HG02623 (cell line): ENCODE results near the gene PASD1.
"Not testable (repeated sequence)": the region's sequence is repeated elsewhere in the genome, so short reads cannot be mapped to it uniquely, and the experiment has no call there.

Experiments
- ATAC-seq: cut with Tn5 transposase; IDR thresholded peaks from one replicate; pipeline ENCODE4 v1.9.1; 2021; ENCODE audit warnings: moderate library complexity; ENCODE audit not compliant: unreplicated experiment

The PASD1 gene

DNA sequence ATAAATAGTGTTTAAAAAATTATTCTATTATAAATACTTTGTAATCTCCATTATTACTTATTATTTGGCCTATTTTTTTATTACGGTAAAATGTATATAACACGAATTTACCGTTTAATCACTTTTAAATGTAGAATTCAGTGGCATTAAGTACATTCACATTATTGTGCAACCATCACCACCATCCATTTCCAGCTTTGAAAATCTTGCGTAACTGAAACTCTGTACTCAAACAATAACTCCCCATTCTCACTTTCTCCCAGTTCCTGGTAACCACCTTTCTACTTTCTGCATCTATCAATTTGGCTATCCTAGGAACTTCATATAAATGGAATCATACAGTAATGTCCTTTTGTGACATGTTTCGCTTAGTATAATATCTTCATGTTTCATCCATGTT, 45.7 kb downstream of the PASD1 start:
- no peak for ATAC-seq

DNA sequence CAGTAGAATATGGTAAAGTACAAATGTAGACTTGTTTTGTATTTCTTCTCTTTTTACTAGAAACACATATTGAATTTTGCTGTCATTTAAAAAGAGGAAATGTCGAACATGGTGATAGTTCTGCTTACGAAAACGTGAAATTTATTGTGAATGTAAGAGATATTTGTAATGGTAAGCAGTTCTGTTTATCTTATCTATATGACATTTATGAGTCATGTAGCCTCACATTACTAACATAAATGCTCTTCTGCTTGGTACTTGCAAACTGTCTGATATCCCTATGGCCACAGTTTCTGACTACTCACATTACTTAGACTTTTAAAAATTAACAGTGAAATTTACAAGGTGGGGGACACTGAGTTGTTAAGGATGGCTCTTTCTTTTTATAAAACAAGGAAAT, 57.9 kb downstream of the PASD1 start:
- no peak for ATAC-seq

- ATAC-seq: no peak
Observed at GRCh38 chrX:151624677-151625076, 61.2 kb downstream of the PASD1 start.

- ATAC-seq: no peak
Observed at GRCh38 chrX:151631822-151632221, 68.3 kb downstream of the PASD1 start.

DNA sequence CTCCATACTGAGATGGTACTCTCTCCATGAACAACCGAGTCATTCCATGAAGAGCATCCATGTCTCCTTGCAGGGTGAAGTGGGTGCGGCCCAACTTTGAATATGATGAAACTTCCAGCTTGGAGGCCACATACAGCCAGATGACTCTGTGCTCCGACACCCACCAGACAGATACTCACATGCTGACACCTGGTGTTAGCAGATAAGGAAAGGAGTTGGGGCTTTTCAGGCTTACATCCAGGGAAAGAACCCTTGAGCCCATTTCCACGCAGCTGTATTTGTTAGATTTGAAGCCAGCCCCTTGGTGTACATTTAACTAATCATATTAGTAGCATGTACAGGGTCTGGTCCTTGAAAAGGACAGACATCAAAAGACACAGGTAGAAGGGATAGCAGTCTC, 69.7 kb downstream of the PASD1 start:
- no peak for ATAC-seq

DNA sequence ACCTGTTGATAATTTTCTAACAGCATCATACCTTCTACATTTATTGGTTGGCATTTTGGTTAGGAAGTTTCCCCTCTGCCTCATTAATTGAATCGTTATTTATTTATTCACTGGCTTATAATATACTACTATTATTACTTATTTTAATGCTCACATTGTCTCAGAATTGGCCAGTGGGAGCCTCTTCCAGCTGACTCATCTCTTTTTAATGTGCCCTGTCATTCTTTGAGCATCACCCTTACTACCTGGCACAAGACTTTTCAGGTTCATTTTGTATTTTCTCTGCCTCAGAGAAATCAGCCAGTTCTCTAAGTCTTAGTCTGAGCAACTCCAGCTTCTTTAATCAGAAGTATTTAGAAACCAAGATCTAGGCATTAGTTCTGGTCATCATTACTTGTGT, 71.5 kb downstream of the PASD1 start:
- ATAC-seq: no peak

- ATAC-seq: no peak
Observed at GRCh38 chrX:151641564-151641963, 78.1 kb downstream of the PASD1 start.

GRCh38 chrX:151675121-151675746, 111.8 kb downstream of the PASD1 start:
- no peak for ATAC-seq

DNA sequence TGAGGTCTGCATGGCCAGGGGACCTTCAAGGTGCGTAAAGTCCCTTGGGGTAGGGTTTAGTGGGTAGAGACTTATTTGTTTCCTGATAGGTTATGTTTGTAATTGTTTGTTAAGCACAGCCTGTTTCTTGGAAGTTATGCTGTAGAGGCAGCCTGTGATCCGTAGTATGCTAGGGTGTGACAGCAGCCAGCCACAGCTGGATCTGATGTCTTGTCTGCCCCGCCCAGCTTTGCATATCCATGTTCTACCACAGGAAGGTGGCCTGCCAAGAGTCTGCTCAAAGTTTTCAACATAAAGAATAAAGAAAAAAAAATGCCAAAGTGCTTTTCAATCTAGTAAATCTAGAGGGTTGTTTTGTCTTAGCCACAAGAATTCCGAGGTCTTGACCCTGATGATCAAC, 112.7 kb downstream of the PASD1 start:
- no peak for ATAC-seq

DNA sequence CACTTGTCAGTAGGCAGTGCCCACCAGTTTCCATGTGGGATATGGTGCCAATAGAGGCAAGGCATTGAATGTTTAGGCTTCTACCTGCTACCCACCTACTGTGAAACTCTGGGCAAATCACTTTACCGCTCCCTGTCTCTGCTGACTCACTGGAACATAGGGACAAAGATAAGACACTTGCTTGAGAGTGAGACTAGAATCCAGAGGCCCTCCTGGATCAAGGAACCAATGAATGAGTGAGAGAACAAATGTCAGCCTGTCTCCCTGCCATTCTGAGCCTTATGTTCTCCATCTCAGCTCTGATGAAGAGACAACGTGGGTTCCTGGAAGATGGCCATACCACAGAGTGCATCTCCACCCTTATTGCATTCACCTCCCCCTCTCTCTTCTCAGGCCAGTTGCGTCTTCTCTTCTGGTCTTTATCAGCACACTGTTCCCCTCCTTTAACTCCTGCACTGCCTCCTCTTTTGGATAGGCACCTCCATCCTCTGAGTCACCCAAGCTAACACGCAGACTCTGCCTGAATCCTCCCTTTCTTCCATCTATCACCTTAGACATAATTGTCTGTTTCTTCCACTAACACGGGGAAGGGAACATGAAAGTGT, 116.4 kb downstream of the PASD1 start:
- ATAC-seq: no peak

GRCh38 chrX:151680805-151681204, 117.3 kb downstream of the PASD1 start:
- no peak for ATAC-seq

- no peak for ATAC-seq
Observed at GRCh38 chrX:151687635-151688034, 124.2 kb downstream of the PASD1 start.

DNA sequence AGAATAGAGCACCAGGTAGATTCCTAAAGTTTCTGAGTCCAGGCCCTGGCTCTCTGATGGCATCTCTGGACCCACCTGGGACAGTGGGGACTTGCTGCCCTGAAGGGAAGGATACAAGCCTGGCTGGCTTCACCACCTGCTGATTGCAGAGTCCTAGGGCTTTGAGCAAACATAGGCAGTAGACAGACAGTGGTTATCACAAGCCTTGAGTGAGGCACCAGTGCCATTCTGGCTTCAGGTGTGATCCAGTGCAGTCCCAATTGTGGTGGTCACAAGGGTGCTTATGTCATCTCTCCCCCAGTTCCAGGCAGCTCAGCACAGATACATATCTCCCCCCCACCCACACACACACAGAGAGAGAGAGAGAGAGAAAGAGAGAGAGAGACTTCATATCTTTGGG, 125.2 kb downstream of the PASD1 start:
- ATAC-seq: no peak

DNA sequence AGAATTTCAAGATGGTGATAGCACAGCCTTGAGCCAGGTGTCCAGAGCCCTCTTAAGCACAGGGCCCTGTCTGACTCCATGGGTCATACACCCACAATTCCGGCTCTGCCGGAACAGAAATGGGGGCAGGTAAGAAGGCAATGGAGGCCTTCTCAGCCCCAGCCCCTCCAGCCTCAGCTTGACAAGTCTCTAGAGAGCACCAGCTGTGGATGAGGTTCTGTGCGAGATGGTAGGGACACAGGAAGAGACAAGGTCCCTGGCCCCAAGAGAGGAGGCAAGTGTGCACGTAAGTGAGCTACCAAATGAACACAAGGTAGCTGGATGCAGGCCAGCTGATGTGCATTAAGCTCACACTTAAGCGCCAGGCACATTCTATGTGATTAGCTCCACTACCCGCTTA, 129.3 kb downstream of the PASD1 start:
- no peak for ATAC-seq

DNA sequence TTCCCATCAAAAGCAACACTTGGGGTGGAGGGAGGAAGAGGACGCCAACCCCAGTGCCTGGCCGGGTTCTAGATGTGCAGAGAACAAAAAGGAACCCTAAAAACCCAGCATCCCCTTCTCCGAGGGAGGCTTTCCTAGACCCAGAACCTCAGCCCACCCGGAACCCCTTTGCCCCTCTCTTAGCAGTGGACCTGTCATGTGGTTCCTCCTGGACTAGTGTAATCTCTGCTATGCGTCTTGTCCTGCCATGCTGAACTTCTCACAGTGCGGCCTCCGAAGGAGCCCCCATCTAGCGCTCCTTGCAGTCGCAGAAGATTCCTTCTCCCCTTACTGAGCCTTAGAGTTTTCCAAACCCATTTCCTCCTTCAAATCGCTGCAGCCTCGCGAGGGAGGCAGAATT, 130.6 kb downstream of the PASD1 start:
- ATAC-seq: no peak

- ATAC-seq: no peak
Observed at GRCh38 chrX:151694661-151695582, 131.4 kb downstream of the PASD1 start, which contains the start of gene PRRG3. PRRG3 (plus strand) TSS chrX:151695458; CDS start chrX:151698815, 3,357 bp downstream.

- no peak for ATAC-seq
Observed at GRCh38 chrX:151695583-151696340, 132.3 kb downstream of the PASD1 start.

DNA sequence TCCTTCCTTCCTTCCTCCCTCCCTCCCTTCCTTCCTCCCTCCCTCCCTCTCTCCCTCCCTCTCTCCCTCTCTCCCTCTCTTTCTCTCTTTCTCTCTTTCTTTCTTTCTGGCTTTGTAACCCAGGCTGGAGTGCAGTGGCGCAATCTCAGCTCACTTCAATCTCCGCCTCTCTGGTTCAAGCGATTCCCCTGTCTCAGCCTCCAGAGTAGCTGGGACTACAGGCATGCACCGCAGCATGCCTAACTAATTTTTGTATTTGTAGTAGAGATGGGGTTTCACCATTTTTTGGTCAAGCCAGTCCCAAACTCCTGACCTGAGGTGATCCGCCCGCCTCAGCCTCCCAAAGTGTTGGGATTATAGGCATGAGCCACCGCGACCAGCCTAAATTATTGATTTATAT, 133.6 kb downstream of the PASD1 start:
- ATAC-seq: not testable (repeated sequence)

GRCh38 chrX:151697522-151697921, 134.0 kb downstream of the PASD1 start:
- no peak for ATAC-seq

DNA sequence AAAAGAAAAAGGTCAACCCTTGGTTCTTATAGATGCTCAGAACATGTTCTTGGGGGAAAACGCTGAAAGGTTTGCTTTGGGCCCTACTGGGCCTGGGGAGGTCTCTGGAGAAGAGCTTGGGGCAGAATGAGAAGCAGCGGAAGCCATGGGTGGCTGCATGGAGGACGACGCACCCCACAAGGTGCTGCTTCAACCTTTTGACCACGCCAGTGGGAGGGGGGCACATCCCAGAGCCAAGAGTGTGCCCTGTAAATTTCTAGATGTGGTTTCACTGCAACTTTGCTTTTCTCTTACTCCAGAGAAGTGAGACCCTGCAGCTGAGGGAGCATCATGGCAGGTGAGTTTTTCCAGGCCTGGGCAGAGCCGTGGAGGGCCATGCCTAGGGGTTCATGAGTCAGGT, 135.0 kb downstream of the PASD1 start:
- ATAC-seq: no peak

GRCh38 chrX:151699746-151700145, 136.3 kb downstream of the PASD1 start:
- no peak for ATAC-seq
